GM21619 (cell line): ENCODE results near the gene SCYGR1.
A peak's percentile ranks its signal among the peaks of the same experiment; 100 is the strongest.
"Not testable (repeated sequence)": the region's sequence is repeated elsewhere in the genome, so short reads cannot be mapped to it uniquely, and the experiment has no call there.

Source experiments
- ATAC-seq: cut with Tn5 transposase; IDR thresholded peaks from one replicate; pipeline ENCODE4 v1.9.1; 2021; ENCODE audit not compliant: unreplicated experiment

SCYGR1 gene

GRCh38 chr2:227387583-227387982 lies at the start of gene SCYGR1:
SCYGR1 (minus strand) TSS chr2:227387949; CDS start chr2:227387949, 0 bp downstream.
- not testable (repeated sequence) for ATAC-seq

GRCh38 chr2:227436436-227437174 lies 48.9 kb upstream of the SCYGR1 start:
- no peak for ATAC-seq

GRCh38 chr2:227433171-227433570 lies 45.4 kb upstream of the SCYGR1 start:
- no peak for ATAC-seq

GRCh38 chr2:227430639-227431038 lies 42.9 kb upstream of the SCYGR1 start:
- no peak for ATAC-seq

GRCh38 chr2:227428731-227429285 lies 41.1 kb upstream of the SCYGR1 start:
- ATAC-seq, result no peak

- ATAC-seq, result no peak
These were observed 36.1 kb upstream of the SCYGR1 start for GRCh38 chr2:227423656-227424499.

GRCh38 chr2:227420087-227421052 lies 32.6 kb upstream of the SCYGR1 start:
- ATAC-seq, result no peak

GRCh38 chr2:227416701-227417100 lies 29.0 kb upstream of the SCYGR1 start:
- ATAC-seq, result no peak

- peak; percentile 31 for ATAC-seq
These were observed 28.0 kb upstream of the SCYGR1 start for GRCh38 chr2:227415538-227416424.

GRCh38 chr2:227414846-227415245 lies 27.1 kb upstream of the SCYGR1 start:
- ATAC-seq, result no peak

GRCh38 chr2:227413371-227413770 lies 25.6 kb upstream of the SCYGR1 start:
- ATAC-seq, result no peak

GRCh38 chr2:227412877-227413276 lies 25.1 kb upstream of the SCYGR1 start:
- no peak for ATAC-seq

GRCh38 chr2:227411990-227412350 lies 24.2 kb upstream of the SCYGR1 start:
- no peak for ATAC-seq

GRCh38 chr2:227411320-227411989 lies 23.7 kb upstream of the SCYGR1 start:
- ATAC-seq, result peak; percentile 79

GRCh38 chr2:227410191-227410590 lies 22.4 kb upstream of the SCYGR1 start:
- no peak for ATAC-seq

- ATAC-seq, result no peak
These were observed 19.9 kb upstream of the SCYGR1 start for GRCh38 chr2:227407591-227408151.

- ATAC-seq, result peak; percentile 39
These were observed 18.7 kb upstream of the SCYGR1 start for GRCh38 chr2:227406177-227407031.
